ENCODE measurements around the gene TUBGCP2.

The TUBGCP2 gene

DNA sequence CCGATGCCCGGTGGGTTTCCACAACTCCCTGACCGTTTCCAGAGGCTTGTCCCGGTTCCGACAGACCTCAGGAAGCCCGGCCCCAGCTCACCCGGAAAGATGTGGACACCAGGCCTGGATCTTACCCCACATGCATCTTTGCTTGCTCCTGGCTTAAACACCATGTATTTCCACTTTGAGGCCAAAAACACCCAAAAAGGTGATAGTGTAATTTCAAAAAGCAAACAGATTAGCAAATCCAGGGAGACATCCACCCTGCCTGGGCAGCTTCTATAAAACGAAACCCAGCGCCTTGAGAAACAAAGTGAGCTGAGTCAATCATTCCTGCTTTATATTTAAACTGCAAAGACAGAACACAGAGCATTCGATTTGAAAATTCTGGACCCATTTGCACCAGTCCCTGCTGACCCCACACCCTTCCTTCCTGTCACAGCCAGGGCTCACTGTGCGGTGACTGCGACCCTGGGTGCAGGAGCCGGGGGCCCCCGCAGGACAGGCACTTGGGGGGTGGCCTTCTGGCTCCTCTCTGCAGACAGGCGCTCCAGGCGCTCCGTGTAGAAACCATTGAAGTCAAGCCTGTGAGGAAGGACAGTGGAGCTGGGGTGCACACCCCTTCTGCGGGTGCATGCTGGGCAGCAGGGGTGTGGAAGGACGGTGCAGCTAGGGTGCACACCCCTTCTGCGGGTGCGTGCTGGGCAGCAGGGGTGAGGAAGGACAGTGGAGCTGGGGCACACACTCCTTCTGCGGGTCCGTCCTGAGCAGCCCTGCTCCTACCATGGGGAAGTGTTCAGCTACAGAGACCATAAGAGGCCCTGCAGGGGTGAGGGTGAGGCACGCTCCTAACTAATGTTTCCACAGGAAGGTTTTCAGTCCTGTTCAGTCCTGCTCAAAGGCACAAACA lies 29.1 kb downstream of the TUBGCP2 start:
- H3K4me3 ChIP-seq (replicated peaks in 1 of 2; ENCODE audit: low read depth in 2 of 2, low read length in 2 of 2) = no peak overlapping the region
- no peak for DNase-seq (ENCODE audit: low read depth in 2 of 2)
- TF ChIP-seq, protein P1, sequence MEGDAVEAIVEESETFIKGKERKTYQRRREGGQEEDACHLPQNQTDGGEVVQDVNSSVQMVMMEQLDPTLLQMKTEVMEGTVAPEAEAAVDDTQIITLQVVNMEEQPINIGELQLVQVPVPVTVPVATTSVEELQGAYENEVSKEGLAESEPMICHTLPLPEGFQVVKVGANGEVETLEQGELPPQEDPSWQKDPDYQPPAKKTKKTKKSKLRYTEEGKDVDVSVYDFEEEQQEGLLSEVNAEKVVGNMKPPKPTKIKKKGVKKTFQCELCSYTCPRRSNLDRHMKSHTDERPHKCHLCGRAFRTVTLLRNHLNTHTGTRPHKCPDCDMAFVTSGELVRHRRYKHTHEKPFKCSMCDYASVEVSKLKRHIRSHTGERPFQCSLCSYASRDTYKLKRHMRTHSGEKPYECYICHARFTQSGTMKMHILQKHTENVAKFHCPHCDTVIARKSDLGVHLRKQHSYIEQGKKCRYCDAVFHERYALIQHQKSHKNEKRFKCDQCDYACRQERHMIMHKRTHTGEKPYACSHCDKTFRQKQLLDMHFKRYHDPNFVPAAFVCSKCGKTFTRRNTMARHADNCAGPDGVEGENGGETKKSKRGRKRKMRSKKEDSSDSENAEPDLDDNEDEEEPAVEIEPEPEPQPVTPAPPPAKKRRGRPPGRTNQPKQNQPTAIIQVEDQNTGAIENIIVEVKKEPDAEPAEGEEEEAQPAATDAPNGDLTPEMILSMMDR (IDR thresholded peaks at IDR 0.05; ENCODE audit: low read depth, low read length) = no peak

DNA sequence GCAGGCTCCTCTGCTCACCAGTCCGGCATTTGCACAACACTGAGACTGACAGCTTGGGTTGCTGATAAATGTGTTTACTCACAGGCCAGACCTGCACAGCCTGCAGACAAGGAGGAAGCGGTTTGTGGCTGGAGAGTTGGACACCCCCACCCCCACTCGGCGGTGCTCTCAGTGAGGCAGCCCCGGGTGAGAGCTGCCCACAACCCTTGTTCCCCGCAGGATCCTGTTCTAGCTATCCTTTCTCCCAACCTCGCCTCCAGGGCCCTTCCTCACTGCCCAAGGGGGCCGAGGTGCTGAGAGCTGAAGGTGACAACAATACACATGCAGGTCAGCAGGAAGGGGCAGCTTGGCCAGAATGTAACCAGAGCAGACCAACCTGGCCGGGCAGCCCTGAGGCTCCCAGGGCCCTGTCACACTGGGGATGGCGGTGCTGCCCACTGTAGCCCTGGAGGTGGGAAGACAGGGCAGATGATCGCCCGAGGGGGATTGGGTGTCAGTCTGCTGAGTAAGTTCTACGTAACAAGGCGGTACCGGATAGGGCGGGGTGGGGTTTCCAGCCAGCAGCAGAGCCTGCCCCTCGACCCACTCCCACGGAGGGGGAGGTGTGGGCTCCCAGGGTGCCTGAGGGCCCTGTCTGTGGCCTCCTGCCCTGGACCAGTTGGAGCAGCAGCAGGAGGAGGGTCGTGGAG lies 30.0 kb downstream of the TUBGCP2 start:
- DNase-seq (ENCODE audit: low read depth in 2 of 2) = peak; percentile 44 to 45
- TF ChIP-seq, protein P1 (IDR thresholded peaks at IDR 0.05; ENCODE audit: low read depth, low read length) = no peak
- no peak overlapping the region for H3K4me3 ChIP-seq (replicated peaks in 1 of 2; ENCODE audit: low read depth in 2 of 2, low read length in 2 of 2)

DNA sequence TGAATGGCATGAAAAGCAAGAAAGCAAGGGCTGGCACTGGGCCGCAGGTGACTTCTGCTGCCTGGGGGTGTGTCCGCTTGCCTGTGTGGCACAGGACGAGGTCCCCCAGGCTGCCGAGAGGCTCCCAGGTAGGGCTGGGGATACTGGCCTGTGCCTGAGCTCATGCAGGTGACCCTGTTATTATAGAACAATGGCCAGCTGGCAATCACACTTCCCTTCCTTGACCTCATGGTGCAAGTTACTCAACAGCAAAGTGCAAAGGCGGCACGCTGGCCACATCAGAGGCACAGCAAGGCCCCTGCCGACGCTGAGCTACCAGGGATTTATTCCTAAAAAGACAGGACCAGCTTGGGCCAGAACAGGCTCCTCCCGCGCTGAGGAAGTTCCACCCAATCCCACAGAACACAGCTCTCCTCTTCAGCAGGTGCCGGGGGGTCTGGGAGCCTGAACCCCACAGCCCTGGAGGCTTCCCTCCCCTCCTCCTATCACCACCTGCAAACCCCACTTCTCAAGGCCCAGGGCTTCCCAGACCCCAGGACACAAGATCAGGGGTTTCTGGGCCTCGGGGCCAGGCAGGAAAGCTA lies 30.6 kb downstream of the TUBGCP2 start:
- DNase-seq (ENCODE audit: low read depth in 2 of 2) = no peak
- H3K4me3 ChIP-seq (replicated peaks in 1 of 2; ENCODE audit: low read depth in 2 of 2, low read length in 2 of 2) = no peak overlapping the region
- TF ChIP-seq, protein P1 (IDR thresholded peaks at IDR 0.05; ENCODE audit: low read depth, low read length) = no peak

DNA sequence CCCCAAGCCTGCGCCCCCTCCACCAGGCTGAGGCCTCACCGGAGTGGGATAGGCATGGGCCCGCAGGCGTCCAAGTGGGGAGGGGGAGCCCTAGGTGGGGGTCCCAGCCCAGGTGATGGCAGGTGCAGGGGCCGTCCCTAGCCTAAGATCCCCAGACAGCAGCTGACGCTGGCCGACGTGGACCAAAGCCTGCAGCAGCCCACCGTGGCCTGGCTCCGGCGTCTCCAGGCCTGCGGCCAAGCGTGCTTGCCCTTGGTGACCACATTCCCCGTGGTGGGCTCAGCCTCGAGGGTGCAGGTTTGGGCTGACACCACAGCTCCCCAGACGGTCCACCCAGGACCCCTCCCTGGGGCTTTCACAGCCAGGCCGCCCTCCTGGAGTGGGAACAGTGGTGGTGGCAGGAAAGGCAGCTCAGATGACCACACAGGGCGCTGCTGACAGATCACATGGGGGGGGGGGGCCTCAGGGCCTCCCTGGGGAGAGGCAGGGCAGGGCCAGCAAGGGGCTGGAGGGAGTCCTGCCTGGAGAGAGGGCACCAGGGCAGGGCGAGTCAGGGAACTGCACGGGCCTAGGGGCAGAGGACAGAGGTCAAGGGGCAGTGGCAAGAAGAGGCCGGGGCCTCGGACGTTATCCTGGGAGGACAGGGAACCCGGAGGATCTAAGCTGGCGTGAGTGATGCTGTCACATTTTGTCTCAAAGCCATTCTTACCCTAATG lies 31.2 kb downstream of the TUBGCP2 start:
- no peak for DNase-seq (ENCODE audit: low read depth in 2 of 2)
- no peak overlapping the region for H3K4me3 ChIP-seq (replicated peaks in 1 of 2; ENCODE audit: low read depth in 2 of 2, low read length in 2 of 2)
- TF ChIP-seq, protein P1 (IDR thresholded peaks at IDR 0.05; ENCODE audit: low read depth, low read length) = no peak

DNA sequence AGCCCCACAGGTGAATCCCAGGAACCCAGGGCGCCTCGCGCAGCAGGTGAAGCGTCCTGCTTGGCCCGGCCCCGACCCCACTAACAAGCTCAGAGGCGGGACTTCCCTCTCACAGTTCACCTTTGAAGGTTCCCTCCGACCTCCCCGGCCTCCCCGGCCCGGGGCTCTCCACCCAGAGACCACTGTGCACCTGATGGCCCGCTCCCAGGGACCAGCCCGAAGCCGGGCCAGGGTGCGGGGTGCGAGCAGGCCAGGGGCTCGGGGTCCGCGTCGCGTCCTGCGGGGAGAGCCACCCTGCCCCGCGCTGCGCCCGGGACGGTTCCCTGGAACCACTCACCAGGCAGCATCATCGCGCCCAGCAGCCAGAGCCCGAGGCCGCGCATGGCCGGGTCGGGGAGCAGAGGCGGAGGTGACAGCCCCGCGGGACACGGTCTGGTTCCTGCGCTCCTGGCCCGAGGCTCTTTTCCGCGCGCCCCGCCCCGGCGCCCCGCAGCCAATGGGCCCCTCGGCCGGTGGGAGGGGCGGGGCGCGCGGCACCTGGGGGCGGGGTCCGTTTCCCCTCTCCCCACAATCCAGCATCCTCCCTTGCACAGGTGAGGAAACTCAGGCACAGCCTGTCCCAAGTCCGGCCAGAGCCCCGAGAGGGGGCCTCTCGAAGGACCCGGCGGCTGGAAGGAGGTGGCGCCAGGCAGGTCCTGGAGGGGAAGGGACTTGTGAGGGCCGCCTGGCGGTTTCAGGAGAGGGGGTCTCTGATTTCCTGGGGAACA lies 32.1 kb downstream of the TUBGCP2 start, which contains the start of gene ADAM8:
TSS of gene ADAM8 (minus strand) at position 434 of the 767 bp plus-strand sequence. CDS start at position 383, 51 bp downstream.
- H3K4me3 ChIP-seq (replicated peaks in 1 of 2; ENCODE audit: low read depth in 2 of 2, low read length in 2 of 2) = no peak within 1 kb of the TSS
- TF ChIP-seq, protein P1 (IDR thresholded peaks at IDR 0.05; ENCODE audit: low read depth, low read length) = no peak
- DNase-seq (ENCODE audit: low read depth in 2 of 2) = no peak

DNA sequence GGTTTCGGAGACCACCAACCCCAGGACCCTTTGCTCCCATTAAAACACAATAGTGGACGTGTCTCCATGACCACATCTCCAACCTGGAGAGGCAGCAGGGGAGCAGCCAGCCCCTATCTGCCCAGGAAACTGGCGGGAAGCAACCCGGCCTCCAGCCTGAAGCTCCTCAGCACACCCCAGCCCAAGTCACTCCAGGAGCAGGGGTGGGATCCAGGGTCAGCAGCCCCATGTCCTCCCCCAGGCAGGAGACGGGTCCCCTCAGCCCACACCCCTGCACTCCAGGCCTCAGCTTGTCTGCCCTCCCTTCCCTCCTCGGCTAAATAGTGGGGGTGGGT lies 32.6 kb downstream of the TUBGCP2 start:
- DNase-seq (ENCODE audit: low read depth in 2 of 2) = no peak
- H3K4me3 ChIP-seq (replicated peaks in 1 of 2; ENCODE audit: low read depth in 2 of 2, low read length in 2 of 2) = no peak overlapping the region
- TF ChIP-seq, protein P1 (IDR thresholded peaks at IDR 0.05; ENCODE audit: low read depth, low read length) = no peak
